ENCODE measurements around the gene EFNB3.

EFNB3 gene

GRCh38 chr17:7701681-7702080 lies 3.3 kb upstream of the EFNB3 start:
- DNase-seq, result no peak

- DNase-seq, result no peak
Measured at GRCh38 chr17:7702776-7703175, 2.2 kb upstream of the EFNB3 start.

DNA sequence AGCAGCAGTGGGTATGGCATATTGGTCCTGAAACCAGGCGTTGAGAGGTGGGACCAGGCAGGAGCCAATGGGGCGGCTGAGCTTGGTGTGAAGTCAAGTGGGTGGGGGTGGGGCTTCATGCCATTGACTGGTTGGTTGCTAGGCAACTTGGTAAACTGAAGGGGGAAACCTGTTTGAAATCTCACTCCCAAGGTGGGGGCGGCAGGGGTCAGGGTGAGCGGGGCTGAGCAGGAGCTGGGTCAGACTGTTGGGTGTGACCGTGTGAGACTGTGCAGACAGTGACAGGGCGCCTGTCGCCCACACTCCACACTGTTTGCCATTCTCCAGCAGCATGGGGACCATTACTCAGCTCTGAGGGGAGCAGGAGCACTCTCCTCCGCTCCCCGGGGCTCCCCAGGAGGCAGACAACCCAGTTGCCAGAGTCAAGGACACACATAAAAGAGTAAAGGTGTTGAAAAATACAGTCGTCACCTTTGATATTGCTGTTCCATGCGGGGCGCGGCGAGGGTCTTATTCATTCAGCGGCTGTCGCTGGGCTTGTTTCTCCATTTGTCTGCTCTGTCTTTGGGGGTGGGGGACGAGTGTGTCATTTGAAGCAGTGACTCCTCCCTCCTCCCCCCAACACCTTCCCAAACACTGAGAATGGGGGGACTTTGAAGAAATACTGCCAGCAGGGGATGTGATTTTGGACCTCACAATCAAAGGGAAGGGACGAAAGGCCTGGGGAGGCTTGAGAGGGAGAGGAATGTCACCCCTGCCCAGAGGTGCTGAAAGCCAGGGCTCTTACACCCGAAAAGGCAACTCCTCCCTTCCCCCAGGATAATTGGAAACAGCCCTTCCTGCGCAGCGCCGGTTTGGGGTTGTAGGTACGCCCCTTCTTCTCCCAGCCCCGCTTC lies 1.2 kb upstream of the EFNB3 start:
- no peak for DNase-seq

DNA sequence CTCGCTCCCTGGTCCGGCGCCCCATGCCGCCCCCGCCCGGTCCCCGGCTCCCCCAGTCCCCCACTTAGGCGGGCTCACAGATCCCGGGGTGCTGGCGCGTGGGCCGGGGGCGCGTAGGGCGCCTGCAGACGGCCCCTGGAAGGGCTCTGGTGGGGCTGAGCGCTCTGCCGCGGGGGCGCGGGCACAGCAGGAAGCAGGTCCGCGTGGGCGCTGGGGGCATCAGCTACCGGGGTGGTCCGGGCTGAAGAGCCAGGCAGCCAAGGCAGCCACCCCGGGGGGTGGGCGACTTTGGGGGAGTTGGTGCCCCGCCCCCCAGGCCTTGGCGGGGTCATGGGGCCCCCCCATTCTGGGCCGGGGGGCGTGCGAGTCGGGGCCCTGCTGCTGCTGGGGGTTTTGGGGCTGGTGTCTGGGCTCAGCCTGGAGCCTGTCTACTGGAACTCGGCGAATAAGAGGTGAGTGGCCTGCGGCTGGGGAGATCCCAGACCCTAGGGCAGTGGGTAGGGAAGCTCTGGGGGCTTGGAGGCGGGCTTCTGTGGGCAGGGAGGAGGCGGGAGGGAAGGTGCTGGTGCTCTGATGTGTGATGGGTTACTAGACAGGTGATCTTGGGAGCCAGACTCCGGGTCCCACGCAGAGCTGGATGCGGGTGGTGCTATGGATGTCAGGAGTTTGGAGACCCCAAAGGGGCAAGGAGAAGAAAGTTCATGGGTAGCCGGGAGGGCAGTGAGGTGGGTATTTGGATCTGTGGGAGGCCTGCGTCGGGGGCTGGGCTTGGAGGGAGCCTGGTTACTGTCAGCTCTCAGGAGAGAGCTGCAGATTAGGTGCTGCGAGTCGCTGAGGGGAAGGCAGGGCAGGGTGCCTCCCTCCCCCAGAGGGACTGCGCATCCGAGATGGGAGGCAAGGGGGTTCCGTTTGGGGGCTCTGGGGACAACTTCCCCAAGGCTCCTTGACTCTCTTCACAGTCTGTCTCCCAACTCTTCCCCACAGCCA lies 560 bp downstream of the EFNB3 start:
- no peak for DNase-seq

DNA sequence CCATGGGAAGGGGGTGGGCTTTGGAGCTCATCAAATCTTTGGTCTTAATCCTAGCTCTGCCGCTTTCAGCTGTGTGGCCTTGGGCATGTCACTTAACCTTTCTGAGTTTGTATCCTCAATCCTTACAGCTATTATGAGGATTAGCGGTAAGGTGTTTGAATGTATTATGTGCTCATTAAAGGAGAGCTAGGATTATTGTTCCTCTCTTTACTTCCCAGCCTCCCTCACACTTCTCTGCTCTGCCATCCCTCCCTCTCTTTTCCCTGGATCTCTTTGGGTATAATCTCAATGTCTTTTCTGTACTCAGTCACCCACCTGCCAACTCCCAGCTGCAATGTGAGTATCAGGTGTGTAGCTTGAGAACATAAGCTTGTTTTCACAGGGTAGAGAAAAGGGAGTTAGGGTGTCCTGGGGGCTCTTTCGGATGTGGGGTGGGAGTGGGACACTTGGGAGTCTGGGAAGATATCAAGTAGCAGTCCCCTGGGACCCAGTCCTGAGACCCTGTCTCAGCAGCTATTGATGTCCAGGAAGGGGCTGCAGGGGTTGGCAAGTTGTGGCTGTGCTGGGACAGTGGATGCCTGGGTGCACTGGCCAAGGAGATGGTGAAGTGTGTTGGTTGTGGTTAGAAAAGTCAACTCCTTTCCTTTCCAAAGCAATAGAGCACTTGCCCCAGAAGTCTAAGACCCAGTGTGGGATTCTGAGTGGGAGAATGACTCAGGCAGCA lies 1.8 kb downstream of the EFNB3 start:
- no peak for DNase-seq

DNA sequence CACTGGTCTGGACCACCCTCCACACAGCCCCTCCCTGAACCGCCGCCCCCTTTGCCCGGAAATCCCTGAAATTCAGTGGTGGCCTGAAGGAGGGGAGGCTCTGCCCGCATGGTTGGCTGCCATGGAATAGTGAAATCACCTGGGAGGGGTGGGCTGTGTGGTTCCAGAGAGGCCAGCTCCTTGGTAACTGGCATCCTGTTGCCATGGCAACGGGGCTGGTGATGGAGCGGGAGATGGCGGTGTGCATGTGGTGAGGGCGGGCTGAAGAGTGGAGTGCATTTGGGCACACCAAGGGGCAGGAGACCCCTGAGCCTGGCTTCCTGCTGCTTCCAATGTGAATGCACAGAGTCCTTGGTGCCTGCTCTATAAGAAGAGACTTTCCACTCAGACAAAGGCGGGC lies 2.4 kb downstream of the EFNB3 start:
- DNase-seq, result no peak

- DNase-seq, result no peak
Measured at GRCh38 chr17:7707858-7708750, 3.1 kb downstream of the EFNB3 start.

GRCh38 chr17:7709031-7709430 lies 4.0 kb downstream of the EFNB3 start:
- DNase-seq, result no peak

GRCh38 chr17:7710301-7710700 lies 5.3 kb downstream of the EFNB3 start:
- no peak for DNase-seq

DNA sequence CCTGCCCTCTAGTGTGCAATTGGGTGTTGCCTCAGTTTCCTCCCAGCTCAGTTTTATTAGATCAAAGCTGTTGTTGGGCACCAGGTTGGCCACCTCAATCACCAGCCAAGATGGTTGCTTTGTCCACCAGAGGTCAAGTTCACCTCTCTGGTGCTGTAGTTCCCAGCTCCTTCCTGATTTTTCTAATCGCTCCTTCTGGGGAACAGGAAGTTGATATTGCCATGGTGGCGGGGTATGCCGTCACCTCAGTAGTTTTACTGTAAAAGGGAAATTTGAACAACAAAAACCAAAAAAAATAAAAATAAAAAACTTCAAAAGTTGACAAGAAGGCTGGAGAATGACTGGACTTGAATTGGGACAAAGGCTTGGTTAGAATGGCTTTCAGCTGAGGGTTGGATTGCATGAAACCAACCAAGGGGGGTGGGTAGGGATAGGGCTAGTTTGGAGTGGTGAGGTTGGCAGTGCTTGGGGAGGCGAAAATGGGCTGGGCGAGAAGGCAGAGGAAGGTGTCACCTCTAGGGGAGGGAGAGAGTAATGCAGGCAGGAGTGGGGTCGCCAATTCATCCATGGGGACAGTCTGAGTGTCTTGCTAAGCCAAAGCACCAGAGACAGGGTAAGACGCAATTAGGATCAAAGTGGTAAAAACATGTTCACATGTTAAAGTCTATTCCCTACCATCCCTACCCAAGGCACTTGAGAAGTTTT lies 6.2 kb downstream of the EFNB3 start:
- no peak for DNase-seq

DNA sequence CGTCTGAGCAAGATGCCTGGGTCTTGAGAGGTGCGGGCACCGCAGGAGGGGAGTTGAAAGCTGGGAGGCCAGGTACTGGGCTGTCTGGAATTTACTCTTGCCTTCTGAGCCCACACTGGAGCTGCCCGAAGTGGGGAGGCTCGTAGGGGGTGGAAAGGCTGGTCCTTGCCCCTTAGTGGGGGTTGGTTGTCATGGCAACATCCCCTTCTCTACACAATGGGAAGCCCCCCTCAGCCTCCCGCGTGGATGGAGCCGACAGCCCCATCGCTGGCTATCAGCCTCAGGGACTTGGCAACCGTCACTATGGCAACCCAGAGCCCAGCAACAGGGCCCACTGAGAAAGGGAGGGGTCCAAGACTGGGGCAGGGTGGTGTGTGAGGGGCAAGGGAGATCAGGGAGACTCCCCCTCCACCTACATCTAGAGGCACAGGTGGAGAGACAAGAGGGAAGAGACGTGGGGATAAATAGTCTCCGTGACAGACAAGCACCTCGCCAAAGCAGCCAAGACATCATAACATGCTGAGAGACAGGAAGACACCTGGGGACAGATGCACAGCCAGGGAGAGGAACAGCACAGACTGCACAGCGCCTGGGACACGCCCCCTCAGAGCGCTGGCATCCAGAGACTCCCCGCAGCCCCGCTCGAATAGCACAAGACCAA lies 7.2 kb downstream of the EFNB3 start:
- no peak for DNase-seq

- DNase-seq, result no peak
Measured at GRCh38 chr17:7713782-7714181, 8.8 kb downstream of the EFNB3 start.

DNA sequence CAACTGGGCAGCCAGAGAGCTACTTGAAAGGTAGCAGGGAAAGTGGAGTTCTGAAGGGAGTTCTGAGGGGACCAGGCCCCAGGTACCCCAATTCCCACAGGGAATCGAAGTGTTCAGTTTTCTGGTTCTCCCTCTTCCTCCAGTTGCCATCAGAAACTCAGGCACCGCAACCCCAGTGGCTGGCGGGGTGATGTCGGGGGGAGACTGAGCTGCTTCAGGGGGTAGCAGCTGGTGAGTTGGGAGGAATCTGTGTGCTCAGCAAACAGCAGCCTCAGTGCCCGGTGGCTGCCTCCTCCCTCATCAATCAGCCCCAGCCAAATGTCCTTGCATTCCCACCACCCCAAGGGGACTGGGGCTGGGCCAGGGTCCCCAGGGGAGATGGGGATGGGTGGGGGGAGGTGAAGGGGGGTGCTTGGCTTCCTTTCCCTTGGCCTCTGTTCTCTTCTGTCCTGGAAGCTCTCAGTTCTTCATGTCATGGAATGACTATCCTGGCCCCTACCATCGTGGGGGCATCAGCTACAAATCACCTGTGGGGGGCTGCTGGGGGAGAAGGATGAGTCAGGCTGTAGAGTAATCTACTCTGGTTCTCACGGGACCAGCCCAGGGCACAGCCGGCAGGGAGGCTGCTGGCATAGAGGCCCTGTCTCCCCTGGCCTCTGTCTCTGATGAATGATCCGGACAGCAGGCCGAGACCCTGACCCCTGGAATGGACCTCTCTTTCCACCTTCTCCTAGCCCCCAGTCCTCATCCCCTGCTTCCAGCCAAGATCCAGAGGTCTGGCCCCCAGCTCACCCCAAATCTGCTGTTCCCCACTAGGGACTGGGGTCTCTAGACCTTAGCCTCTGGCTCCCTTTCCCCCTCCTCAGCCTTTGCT lies 10.0 kb downstream of the EFNB3 start:
- DNase-seq, result no peak

DNA sequence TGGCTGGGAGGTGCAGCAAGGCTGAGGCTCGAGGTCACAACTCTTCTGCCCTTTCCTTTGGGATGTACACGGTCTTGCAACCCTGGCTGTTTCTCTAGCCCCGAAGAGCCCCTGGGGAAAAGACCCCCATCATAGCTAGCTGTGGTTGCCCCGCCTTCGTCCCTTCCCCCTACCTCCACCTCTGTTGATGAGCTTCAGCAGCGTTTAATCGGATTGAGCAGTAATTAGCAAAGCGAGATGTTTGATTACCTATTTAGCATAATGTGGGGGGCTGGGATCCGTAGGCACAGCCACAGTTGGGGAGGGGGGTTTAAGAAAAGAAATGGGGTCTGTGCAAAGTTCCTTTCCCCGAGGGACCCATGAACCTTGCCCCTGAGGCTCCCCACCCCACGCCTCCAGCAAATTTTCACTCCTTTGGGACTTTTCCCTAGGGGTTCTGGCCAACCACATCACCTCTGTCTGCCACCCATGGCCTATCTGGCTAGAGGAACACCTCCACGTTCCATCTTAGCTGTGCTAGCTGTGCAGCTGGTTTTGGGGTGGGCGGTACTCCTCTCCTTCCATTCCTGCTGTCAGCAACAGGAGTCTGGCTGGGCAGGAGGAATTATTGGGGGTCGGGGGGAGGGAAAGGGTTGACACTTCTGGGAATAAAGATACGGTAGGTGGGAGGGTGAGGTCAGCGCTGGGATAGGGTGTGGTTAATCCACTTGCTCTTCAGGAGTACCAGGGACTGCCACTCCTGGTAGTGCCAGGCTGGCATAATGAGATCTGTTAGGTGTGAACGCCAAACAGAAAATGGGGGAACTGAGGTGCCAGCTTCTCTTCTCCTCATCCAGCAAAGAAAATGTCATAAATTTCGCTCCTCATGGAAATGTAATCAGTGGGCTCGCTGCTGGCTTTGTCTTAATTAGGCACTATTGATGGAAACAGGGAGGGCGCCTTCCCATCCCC lies 11.2 kb downstream of the EFNB3 start:
- no peak for DNase-seq

- DNase-seq, result peak; percentile 76
Measured at GRCh38 chr17:7716901-7717755, 12.1 kb downstream of the EFNB3 start, which contains the start of gene DNAH2. DNAH2 (plus strand) TSS chr17:7717744; CDS start chr17:7719735, 1,991 bp downstream.

GRCh38 chr17:7717756-7718350 lies 12.9 kb downstream of the EFNB3 start:
- DNase-seq, result no peak

- no peak for DNase-seq
Measured at GRCh38 chr17:7719661-7720060, 14.7 kb downstream of the EFNB3 start.

Measured in NCI-H526 treated with DMSO at 0.1 percent for 48 hours (cell line).